Ovary (tissue), 3 donors: ENCODE results near the gene LINC00305.

Experiments
- CTCF ChIP-seq, 3 donors: fragments of 450-650 bp in 2 of 3; fragments of 200-600 bp in 1 of 3; IDR thresholded peaks; one replicate each; pipeline versions ENCODE4 v1.5.1 to v1.8.0; 2016 to 2022; ENCODE audit warnings: antibody characterized with exemption in 3 of 3, mild to moderate bottlenecking in 1 of 3
- EP300 ChIP-seq: sonication (generic); formaldehyde crosslinking; IDR thresholded peaks from one replicate; pipeline ENCODE4 v1.6.1; 2017; ENCODE audit warnings: antibody characterized with exemption
- donor health status: DM: no; HTN: no; CAD: no.

GRCh38 chr18:64131314-64131713, 17.6 kb downstream of the LINC00305 start:
- no peak for TF ChIP-seq CTCF (IDR thresholded peaks at IDR 0.05)
- no peak for TF ChIP-seq EP300
